SW 1271 (cell line): ENCODE results near the gene ASCC1.
A peak's percentile ranks its signal among the peaks of the same experiment; 100 is the strongest.

Experiments
- DNase-seq, 2 experiments: peaks; one replicate each; lab custom pipeline; 2025; lab: John Stamatoyannopoulos, UW

The ASCC1 gene

DNA sequence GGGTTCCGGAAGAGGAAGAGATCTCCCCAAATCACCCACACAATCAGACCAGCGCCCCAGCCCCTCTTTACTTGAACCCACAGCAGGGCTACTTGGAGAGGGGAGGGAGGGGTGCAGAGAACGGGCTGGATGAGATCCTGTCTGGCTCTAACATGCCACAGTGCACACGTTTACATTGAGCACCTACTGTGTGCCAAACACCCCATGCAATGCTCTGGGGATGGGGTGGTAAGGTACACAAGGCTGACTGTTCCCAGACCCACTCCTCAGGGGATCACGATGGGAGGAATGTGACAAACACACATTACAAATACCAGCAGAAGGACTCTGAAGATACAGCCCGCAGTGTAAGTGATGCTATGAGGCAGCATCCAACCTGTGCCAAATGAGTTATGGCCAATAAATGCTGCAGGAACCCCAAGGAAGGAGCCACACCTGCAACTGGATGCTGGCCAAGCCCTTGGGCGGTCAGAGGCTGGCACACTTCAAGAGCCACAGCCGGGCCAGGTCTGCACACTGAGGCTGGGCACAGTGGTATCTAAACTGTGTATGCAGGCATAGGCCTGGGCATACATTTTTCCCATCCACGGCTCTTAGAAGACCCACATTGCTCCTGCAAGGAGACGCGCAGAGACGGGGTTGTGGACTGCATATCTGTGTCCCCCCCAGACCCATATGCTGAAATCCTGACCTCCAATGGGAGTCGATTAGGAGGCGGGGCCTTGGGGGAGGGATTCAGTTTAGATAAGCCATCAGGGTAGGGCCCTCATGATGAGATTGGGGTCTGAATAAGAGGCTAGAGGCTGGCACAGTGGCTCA is 134.1 kb downstream of the ASCC1 start:
- DNase-seq = no peak

DNA sequence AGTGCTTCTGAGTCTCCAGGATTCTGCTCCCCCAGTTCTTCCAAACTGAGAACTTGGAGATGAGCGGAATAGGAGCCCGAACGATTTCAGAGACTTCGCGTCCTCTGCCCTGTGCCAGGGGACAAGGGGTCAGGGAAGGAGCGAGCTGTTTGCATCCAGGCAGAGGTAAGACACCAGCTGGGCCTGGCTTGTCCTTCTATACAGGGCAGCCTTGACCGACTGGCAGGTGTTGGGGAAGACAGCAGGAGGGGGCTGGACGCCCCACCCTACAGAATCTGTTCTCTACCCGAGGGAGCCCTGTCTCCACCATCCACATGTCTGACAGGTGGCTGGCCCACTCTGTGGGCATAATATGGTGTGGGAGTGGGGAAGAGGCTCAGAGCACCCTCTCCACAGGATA is 134.9 kb downstream of the ASCC1 start:
- no peak for DNase-seq

DNA sequence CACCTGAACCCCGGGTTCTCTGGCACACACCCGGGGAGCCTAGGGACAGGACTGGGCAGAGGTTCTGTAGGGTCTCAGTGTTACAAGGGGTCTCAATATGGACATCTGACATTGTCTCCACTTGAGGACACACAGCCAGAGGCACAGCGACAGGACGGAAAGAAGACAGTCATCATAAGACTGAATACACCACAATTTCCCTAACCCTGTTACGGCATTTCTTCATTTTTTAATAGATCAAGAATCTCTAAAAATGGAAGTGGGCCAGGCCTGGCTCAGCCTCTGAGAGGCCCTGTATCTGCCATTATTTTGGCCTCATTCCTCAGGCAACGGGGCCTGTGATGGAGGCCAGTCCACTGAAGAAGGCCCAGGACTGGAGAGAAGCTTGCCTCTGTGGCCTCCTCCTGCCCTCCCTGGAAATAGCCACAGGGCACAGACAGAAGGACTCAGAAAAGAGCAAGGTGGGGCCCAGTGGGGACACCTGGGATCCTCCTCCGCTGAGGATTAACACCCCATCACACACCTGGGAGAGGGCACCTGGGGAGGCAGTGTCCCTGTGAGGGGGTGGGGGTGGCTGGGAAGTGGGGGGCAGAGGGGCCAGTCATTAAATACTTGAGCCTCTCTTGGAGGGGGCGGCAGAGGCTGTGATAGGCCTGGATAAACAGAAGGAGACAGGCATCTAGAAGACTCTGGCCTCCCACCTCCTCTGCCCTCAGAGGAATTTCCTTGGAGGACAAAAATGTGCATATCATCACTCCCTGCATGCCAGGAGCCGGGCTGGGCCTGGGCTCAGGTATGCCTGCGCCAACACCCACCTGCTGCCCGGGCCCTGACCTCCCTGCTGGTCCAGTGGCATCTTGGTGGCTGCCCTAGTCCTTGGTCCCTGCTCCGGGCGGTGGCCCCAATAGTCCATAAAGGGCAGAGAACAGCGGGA is 135.8 kb downstream of the ASCC1 start:
- DNase-seq = no peak

DNA sequence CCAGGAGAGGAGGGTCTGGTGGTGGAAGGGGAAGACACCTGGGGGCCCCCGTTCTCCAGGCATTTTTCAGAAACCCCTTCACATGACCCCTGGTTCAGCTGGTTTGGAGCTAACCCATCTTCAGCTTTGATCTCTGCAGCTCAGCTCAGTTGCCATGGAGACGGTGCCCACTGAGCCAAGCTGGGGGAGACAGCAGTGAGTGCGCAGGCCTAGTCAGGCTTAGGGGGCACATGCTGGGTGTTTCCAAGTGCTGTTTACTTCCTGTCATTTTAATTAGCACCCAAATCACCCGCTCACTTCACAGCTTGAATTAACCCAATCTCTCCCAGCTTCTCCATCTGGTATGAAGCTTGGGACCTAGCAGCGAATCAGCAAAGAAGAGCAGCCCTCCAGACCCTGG is 136.7 kb downstream of the ASCC1 start:
- DNase-seq = no peak

DNA sequence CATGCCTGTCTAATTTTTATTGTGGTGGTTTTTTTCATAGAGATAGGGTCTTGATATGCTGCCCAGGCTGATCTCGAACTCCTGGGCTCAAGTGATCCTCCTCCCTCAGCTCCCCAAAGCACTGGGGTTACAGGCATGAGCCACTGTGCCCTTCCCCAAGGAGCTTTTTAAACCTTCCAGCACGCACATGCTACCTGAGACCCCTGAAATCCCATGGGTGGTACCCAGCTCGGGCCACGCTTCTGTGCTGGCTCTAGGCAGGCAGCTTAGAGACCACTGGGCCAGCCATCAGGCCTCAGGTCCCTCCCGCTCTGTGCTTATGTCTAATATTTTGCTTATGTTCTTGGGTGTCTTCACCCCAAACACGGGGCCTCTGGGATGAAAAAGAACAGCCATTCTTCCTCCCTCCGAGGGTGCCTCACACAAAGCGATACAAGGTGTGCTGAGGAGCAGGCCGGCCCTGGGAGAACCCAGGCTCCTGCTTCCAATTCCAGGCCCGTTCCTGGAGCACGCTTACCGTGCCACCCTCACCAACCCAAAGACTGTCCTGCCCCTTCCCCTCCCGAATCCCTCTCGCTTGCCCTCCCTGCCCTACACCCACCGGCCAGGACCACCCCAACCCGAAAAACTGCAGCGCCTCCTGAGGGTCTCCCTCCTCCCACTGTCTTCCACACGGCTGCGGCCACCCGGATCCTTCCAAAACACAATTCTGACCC is 138.6 kb downstream of the ASCC1 start:
- no peak for DNase-seq

DNA sequence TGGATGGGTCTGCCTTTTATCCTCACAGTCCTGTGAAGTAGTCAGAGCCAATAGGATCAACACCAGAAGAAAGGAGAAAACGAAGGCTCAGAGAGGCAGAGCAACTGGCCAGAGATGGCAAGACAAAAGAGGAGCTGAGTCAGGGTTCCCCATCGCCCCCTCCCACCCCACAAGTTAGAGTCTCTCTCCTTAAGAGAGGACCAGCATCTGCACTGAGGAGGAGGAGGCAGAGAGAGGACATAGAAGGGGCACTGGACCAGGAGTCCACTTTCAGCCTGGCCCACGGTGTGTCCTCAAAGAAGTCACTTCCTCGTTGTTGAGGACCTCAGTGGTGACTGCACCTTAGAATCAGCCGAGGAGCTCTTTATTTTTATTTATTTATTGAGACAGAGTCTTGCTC is 139.3 kb downstream of the ASCC1 start:
- DNase-seq = no peak

DNA sequence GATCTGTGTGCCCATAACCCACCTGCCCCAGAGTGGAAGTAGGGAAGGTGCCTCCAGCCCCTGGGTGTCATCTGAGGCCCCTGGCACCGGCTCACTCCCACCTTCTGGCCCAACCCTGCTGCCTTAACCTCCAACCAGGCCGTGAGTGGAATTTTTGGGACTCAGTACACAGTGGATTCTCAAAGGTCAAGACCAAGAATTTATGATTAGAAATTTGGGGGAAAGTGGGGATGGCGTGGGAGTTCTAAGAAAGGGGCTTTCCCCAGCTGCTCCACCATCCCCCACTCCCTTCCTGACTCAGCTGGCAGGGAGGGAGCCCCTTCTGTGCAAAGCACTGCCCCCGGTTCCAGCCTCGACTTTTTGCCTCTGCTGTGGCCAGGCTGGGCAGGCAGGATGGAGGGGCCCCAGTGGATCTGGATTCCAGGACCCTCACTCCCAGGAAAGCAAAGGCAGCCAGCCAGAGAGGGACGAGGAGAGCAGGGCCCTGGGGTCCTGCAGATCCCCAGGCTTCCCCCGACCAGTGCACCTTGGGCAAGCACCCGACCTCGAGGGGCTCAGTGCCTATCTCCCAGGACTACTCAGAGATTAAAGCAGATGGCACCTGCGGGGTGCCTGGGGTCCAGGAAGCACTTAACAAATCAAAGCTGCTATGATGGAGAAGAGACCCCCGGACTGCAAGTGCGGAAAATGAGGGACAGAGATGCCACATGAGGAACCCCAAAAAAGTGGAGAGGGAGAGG is 140.5 kb downstream of the ASCC1 start:
- DNase-seq = no peak

DNA sequence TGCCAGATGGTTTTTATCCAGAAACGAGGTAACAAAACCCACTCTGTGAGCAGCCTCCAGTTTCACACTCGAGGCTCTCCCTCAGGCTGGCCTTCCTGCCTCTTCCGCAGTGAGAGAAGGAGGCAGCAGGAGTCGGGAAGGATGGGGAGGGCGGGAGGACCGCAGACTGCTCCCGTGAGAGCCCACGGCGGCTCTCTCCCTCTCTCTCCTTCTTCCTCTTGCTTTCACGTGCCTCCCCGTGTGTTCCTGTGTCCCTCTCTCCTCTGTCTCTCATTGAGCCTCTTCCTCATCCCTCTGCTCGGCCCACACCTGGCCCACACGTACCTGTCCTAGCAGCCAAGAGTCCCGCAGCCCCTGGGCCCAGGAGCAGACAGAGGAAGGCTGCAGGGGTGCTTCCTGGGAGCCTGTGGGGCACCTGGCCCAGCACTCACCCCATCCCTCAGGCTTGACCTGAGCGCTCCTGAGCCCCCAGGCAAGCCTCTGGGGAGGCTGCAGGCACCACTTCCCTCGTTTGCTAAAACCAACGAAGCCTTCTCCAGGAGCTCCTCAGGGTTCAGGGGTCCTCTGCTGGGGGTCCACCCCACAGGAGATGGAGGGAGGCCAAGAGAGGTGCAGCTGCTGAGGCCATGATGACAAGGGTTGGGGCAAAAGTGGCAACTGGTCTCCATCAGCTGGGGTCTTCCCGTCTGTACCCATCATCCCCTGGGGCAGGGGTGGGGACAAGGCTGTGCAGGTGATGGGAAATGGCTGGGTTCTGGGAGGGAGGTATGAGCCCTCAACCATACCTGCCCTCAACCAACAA is 141.3 kb downstream of the ASCC1 start:
- DNase-seq = no peak

DNA sequence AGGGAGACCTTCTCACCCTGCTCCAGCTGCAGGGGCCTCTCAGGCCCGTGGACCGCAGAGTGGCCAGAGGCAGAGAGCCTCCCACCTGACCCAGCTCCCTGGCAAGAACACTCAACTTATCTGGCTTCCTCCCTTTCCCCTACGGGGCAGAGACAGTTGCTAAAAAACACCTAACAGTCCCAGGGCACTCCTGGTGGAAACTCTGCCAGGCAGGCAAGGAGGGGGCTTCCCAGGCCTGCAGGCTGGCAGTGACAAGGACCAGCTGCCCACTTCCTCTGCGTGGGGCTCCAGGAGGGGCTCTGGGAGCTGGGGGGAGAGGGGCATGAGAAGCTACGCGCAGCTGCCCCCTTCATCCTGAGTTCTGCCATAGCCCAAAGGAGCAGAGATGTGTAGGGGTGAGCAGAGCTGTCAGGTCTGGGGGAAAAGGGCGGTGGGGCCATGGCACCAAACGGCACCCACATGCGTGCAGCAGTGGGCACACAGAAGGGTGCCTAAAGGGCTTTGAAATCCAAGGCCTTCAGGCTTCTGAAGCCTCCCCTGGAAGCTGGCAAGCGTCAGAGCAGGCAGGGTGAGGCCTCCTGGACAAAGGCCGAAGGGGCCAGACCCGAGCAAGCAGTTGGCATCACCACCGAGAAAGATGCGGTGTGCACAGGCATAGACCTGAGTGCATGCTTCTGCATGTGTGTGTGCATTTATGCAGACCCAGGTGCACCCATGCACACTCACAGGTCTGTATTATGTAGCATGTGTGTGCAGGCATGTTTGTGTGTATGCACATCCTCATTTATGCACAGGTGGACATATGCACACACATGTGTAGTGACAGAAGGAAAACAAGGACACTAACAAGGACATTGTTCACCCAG is 142.1 kb downstream of the ASCC1 start:
- no peak for DNase-seq

DNA sequence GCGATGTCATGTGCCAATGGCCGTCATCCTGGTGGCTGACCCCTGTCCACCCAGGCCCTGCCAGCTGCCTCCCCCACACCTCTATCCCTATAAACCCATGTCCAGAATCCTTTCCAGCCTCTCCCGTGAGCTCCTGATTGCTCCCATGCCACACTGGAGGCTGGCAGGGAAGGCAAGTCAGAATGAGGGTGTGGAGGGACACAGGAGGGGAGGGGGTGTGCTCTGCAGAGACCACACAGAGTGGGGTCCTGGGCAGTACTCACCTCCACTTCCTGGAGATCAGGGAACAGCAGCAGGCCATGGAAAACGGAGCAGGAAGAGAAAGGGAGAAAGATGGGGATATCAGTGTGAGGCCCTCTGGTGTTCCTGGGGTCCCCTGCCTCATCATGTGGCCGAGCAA is 143.4 kb downstream of the ASCC1 start:
- DNase-seq = no peak

DNA sequence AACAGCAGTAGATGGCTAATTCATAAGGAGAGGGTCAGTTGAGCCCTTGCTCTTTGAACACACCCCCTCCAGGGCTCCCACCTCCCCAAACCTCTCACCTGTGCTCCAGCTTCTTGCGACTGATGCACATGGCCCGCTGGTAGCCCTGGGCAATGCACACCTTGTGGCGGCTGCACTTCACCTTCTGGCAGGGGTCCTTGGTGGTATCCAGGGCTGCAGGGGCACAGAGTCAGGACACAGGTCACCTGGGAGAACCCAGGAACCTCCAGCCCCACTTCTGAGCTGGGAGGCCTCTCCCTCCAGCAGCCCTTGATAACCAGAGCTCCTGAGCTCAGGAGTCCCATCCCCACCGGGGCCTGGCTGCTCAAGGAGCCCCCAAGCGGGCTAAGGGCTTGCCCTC is 144.0 kb downstream of the ASCC1 start:
- DNase-seq = no peak

DNA sequence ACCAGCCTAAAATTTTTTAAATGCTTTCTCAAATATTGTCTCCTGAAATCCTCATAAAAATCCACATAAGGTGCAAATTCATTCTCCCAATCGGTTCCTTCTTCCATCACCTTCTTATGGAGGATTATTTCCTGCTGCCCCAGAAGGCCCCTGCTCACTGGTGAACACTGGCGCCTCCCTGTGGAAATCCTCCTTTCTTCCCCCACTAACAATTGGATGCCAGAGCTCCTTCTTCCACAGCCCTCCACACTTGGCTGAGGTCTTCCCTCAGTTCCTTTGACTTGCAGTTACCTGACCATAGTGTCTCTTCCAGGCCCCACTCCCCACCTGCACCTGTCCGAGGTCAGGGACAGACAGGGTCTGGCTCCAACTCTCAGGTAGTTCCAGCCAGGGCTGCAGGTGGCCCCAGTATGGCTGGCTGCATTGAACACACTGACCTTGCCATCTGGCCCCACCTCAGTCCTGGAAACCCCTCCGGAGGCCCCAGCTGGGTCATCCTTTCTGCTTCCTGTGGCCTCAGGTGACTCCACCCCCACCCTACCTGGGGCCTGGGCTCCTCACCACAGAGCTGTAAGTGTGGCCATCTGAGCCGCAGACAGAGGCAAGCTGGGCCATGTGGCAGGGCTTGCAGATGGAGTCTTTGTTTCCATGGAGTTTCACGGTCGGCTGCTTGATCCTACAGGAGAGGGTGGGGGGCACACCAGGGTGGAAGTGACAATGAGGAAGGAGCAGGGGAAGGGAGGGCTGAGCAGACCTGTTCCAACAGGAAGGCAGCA is 146.1 kb downstream of the ASCC1 start:
- DNase-seq = peak in 1 of 2 experiments; percentile 1

DNA sequence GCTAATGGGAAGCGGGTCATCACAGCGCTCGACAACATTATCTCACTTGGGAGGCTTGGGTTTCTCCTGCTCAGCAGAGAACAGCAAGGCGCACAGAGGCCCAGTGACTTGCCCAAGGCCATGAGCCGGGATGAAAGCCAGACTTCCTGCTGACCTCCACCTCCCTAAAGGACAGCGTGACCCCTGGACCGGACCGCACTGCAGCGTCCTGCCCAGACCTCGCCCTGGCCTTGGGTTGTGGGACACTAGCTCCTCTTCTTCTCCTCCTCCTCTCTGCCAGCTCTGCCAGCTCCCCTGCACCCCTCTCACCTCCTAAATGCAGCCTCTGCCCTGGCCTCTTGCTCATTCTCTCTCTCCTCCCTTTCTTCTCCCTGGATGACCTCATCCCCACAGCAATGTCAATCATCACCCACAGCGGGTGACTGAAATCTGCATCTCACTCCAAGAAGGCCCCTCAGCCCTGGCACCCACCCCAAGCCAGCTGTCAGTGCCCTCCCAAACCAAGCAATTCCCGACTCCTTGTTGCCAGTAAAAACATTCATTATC is 147.1 kb downstream of the ASCC1 start:
- DNase-seq = no peak

DNA sequence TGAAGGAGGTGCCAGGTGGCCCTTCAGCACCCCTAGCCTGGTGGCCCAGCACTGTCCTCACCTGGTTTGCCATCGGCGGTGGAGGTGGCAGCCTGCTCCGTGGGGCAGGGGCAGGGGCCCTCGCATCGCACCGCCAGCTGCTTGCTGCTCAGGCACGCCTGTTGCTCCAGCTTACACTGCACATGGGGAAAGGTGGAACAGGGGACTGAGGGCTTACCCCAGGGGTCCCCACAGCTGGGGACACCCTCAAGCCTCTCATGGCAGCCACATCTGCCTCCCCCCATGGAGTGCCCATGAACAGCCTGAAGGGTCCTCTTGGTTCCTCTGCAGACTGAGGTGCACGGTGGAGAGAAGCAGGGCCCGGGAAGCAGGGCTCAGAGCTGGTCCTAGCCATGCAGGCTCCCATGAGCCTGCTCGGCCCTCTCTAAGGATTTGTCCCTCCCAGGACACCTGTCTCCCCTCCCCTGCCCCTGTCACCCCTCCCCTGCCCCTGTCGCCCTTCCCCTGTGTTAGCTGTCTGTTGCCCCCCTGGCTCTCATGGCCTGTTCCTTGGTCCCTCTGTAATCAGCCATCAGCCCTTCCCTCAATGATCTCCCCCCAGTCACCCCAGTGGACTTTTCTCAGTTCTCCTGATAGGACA is 147.8 kb downstream of the ASCC1 start:
- DNase-seq = no peak

DNA sequence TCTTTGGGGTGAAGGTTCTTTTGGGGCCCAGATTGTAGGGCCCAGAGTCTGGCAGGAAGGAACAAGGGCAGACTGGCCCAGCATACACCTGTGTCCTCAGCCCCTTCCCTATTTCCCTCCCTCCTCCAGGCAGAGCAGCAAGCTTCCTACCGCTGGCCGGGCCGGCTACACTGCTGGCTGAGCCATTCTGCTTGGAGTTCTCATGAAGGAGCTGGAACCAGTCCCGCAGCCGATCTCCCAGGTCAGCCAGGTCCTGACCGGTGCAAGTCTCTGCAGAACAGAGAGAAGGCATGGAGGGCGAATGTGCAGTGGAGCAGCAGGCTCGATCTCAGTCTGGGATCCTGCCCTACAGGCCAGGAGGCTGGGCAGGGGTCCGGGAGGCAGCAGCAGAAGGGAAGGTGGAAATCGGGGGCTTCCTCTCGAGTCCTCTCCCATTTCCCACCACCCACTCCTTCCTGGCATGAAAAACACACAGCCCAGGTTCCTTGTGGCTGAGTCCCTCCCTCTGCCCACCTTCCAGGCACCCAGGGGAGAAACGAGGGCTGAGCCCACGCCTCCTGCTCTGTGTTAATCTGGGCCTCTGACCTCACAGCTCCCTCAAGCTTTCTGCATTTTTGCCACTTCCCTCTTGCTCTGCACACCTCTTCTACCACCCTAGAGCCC is 148.5 kb downstream of the ASCC1 start:
- DNase-seq = no peak

DNA sequence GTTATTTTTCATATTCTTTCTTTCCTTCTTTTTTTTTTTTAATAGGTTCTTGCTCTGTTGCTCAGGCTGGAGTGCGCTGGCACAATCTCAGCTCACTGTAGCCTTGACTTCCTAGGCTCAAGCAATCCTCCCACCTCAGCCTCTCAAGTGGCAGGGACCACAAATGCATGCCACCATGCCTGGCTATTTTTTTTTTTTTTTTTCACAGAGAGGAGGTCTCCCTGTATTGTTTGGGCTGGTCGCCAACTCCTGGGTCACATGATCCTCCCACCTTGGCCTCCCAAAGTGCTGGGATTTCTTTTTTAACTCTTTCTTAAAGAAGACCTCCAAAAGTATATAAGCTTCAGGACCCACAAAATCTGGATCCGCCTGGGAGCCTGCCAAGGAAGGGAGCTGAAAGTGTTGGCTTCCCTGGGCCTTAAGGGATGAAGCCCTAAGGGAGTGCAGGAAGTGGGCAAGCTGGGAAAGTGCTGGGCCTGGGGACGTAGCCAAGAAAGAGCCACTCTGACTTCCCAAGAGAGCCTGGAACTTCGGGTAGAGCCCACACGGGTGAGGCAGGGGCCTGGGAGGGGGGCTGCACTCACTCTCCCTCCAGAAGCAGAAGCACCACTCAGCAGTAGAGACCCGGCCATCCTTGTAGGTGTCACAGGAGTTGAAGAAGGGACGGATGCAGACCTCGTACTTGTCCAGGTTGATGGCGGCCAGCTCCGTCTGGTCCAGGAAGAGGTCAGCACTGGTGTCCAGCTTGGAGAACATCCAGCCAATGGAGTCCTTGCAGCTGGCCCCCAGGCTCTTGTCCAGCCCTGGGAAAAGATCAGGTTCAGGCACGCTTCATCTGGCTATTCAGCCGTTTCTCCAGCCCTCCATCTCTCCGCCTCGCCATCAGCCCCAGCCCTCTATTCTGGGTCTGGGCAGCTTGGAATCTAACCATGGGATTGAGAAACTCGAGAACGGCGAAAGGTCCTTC is 149.5 kb downstream of the ASCC1 start:
- no peak for DNase-seq
